ES-I3 (cell line): ENCODE data around the gene PRELP.
"Not testable (repeated sequence)": the region's sequence is repeated elsewhere in the genome, so short reads cannot be mapped to it uniquely, and the experiment has no call there.

Experiments used
- H3K36me3 ChIP-seq: 2 replicates; pipeline ENCODE4 v1.6.1; 2013; ENCODE audit warnings: mild to moderate bottlenecking, low read length, control low read depth, moderate library complexity; ENCODE audit not compliant: insufficient read depth
- H3K4me1 ChIP-seq: 2 replicates; pipeline ENCODE4 v1.6.1; 2013; ENCODE audit warnings: mild to moderate bottlenecking, control low read depth, low read length; ENCODE audit not compliant: insufficient read depth
- H3K9ac ChIP-seq: 2 replicates; pipeline ENCODE4 v1.6.1; 2013; ENCODE audit warnings: low read depth, mild to moderate bottlenecking, low read length, moderate library complexity
- H3K9me3 ChIP-seq: 2 replicates; pipeline ENCODE4 v1.6.1; 2013; ENCODE audit warnings: mild to moderate bottlenecking, low read length, moderate library complexity; ENCODE audit not compliant: control insufficient read depth, insufficient read depth

PRELP gene

GRCh38 chr1:203512848-203513584 is 37.4 kb downstream of the PRELP start:
- Histone ChIP-seq H3K9me3 (no peaks in the 10 kb centered on the region), H3K4me1 (peaks cover 63% of the 10 kb centered on the region), H3K36me3 (no peaks in the 10 kb centered on the region), H3K9ac (no peak overlapping the region)

GRCh38 chr1:203513585-203514031 is 38.0 kb downstream of the PRELP start:
- Histone ChIP-seq H3K36me3 (no peaks in the 10 kb centered on the region), H3K9me3 (no peaks in the 10 kb centered on the region), H3K4me1 (peaks cover 58% of the 10 kb centered on the region), H3K9ac (peak overlapping the region; percentile 17; the same call in 1 of the 2 replicates)

- H3K9ac ChIP-seq = no peak overlapping the region
- H3K9me3 ChIP-seq = no peaks in the 10 kb centered on the region
- no peaks in the 10 kb centered on the region for H3K36me3 ChIP-seq
- H3K4me1 ChIP-seq = peaks cover 69% of the 10 kb centered on the region
Measured at GRCh38 chr1:203516184-203516583, 40.6 kb downstream of the PRELP start.

- H3K9ac ChIP-seq = no peak overlapping the region
- H3K4me1 ChIP-seq = peaks cover 72% of the 10 kb centered on the region
- no peaks in the 10 kb centered on the region for H3K9me3 ChIP-seq
- H3K36me3 ChIP-seq = no peaks in the 10 kb centered on the region
Measured at GRCh38 chr1:203516906-203517305, 41.3 kb downstream of the PRELP start.

GRCh38 chr1:203517426-203518110 is 42.0 kb downstream of the PRELP start:
- Histone ChIP-seq H3K9ac (no peak overlapping the region), H3K4me1 (peaks cover 71% of the 10 kb centered on the region), H3K36me3 (no peaks in the 10 kb centered on the region), H3K9me3 (no peaks in the 10 kb centered on the region)

GRCh38 chr1:203518139-203518538 is 42.5 kb downstream of the PRELP start:
- H3K4me1 ChIP-seq = peaks cover 71% of the 10 kb centered on the region
- H3K36me3 ChIP-seq, H3K9ac ChIP-seq, H3K9me3 ChIP-seq: not testable (repeated sequence)

GRCh38 chr1:203518541-203518940 is 42.9 kb downstream of the PRELP start:
- Histone ChIP-seq H3K9me3 (no peaks in the 10 kb centered on the region), H3K36me3 (no peaks in the 10 kb centered on the region), H3K4me1 (peaks cover 67% of the 10 kb centered on the region), H3K9ac (peak overlapping the region; percentile 8; the same call in 1 of the 2 replicates)

GRCh38 chr1:203519053-203519840 is 43.6 kb downstream of the PRELP start:
- peaks cover 63% of the 10 kb centered on the region for H3K4me1 ChIP-seq
- H3K36me3 ChIP-seq = no peaks in the 10 kb centered on the region
- no peaks in the 10 kb centered on the region for H3K9me3 ChIP-seq
- peak overlapping the region; percentile 8; the same call in 1 of the 2 replicates for H3K9ac ChIP-seq

- Histone ChIP-seq H3K9ac (no peak overlapping the region), H3K9me3 (no peaks in the 10 kb centered on the region), H3K4me1 (peaks cover 61% of the 10 kb centered on the region), H3K36me3 (no peaks in the 10 kb centered on the region)
Measured at GRCh38 chr1:203519896-203520295, 44.3 kb downstream of the PRELP start.

- Histone ChIP-seq H3K9me3 (no peaks in the 10 kb centered on the region), H3K4me1 (peaks cover 63% of the 10 kb centered on the region), H3K9ac (no peak overlapping the region), H3K36me3 (no peaks in the 10 kb centered on the region)
Measured at GRCh38 chr1:203520315-203520714, 44.7 kb downstream of the PRELP start.

- Histone ChIP-seq H3K36me3 (no peaks in the 10 kb centered on the region), H3K9ac (no peak overlapping the region), H3K9me3 (no peaks in the 10 kb centered on the region), H3K4me1 (peaks cover 60% of the 10 kb centered on the region)
Measured at GRCh38 chr1:203521074-203521794, 45.6 kb downstream of the PRELP start.

GRCh38 chr1:203521812-203522211 is 46.2 kb downstream of the PRELP start:
- Histone ChIP-seq H3K4me1 (peaks cover 61% of the 10 kb centered on the region), H3K36me3 (no peaks in the 10 kb centered on the region), H3K9ac (no peak overlapping the region), H3K9me3 (no peaks in the 10 kb centered on the region)

- H3K4me1 ChIP-seq = peaks cover 56% of the 10 kb centered on the region
- no peak overlapping the region for H3K9ac ChIP-seq
- no peaks in the 10 kb centered on the region for H3K9me3 ChIP-seq
- H3K36me3 ChIP-seq = no peaks in the 10 kb centered on the region
Measured at GRCh38 chr1:203522237-203522636, 46.6 kb downstream of the PRELP start.

- H3K9me3 ChIP-seq = no peaks in the 10 kb centered on the region
Measured at GRCh38 chr1:203523667-203524066, 48.1 kb downstream of the PRELP start.

More at GRCh38 chr1:203523667-203524066, 48.1 kb downstream of the PRELP start:
- Histone ChIP-seq H3K36me3 (no peaks in the 10 kb centered on the region), H3K4me1 (peaks cover 49% of the 10 kb centered on the region), H3K9ac (no peak overlapping the region)
